NCI-H226 (cell line): Measurements from ENCODE around the gene TMPRSS12.
A peak's percentile ranks its signal among the peaks of the same experiment; 100 is the strongest.
"Not testable (repeated sequence)": the region's sequence is repeated elsewhere in the genome, so short reads cannot be mapped to it uniquely, and the experiment has no call there.

Experiments
- DNase-seq: peaks from one replicate; pipeline ENCODE4 v3.0.0-alpha.2; 2015

The TMPRSS12 gene

DNA sequence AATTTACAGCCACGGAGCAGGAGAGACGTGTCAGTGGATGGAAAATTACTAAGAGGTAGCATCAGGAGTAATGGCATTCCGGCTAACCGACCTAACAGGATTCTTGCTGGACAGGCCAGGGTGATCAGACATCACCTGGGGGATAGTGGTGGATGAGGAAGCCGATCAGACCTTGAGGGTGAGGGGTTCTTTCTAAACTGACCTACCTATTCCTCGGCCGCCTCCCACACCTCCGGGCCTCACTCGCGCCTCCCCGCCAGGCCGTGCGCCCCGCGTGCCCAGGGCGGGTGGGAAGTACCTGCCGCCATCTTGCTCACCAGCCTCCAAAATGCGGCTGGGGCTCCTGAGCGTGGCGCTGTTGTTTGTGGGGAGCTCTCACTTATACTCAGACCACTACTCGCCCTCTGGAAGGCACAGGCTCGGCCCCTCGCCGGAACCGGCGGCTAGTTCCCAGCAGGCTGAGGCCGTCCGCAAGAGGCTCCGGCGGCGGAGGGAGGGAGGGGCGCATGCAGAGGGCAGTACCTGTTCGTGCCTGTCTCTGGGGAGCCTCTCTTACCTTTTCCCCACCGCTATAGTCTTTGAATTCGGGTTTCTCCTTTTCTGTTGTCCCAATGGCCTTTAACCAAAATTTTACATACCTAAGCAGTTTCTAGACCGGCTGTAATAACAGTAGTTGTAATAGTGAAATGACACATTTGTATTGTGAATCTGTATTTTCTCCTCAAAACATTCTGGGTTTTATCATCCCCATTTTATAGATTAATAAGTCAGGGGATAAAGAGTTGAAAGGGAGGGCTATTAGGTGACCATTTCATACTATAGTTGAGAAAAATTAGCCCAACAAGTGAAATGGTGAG is at the start of gene TMPRSS12:
TMPRSS12 (plus strand) TSS at position 290 of the 857 bp plus-strand sequence; CDS start at position 329, 39 bp downstream.
- DNase-seq: no peak

DNA sequence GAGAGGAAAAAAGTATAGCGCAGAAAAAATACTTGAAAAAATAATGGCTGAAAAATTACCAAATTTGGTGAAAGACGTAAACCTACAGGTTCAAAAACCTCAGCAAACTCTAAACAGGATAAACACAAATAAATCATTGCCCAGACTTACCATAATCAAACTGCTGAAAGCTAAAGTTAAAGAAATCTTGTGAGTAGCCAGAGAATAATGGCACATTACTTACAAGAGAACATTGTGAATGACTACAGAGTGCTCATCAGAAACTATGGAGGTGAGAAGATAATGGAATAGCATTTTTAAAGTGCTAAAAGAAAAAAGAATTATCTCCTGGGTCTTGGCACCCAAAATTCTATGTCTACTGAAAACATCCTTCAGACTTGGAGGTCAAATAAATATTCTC is 42.8 kb upstream of the TMPRSS12 start:
- peak; percentile 13 for DNase-seq

GRCh38 chr12:50803230-50803875 is 39.4 kb upstream of the TMPRSS12 start:
- DNase-seq: no peak

GRCh38 chr12:50806176-50806575 is 36.5 kb upstream of the TMPRSS12 start:
- DNase-seq: no peak

- DNase-seq: not testable (repeated sequence)
Observed at GRCh38 chr12:50809131-50809530, 33.6 kb upstream of the TMPRSS12 start.

GRCh38 chr12:50814921-50815320 is 27.8 kb upstream of the TMPRSS12 start:
- DNase-seq: not testable (repeated sequence)

GRCh38 chr12:50820177-50820576 is 22.5 kb upstream of the TMPRSS12 start:
- no peak for DNase-seq

DNA sequence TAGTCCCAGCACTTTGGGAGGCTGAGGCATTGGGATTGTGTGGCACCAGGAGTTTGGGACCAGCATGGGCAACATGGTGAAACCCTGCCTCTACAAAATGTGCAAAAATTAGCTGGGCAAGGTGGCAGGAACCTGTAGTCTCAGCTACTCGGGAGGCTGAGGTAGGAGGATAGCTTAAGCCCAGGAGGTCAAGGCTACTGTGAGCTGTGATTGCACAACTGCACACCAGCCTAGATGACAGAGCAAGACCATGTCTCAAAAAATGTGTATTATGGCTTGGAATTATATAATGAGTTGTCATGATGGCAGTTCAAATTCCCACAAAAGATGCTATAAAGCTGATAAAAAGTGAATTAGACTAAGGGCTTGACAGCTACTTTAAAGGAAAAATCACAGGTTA is 20.6 kb upstream of the TMPRSS12 start:
- no peak for DNase-seq

DNA sequence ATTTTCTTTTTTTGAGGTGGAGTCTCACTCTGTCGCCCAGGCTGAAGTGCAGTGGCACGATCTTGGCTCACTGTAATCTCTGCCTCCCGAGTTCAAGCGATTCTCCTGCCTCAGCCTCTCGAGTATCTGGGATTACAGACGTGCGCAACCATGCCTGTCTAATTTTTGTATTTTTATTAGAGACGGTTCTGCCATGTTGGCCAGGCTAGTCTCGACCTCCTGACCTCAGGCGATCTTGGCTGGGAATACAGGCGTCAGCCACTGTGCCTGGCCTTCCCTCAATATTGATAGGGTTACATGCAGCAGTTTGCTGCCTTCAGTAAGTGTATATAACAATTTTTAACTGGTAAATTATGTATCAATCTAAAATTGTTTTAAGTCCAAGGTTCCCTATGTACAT is 19.0 kb upstream of the TMPRSS12 start:
- not testable (repeated sequence) for DNase-seq

DNA sequence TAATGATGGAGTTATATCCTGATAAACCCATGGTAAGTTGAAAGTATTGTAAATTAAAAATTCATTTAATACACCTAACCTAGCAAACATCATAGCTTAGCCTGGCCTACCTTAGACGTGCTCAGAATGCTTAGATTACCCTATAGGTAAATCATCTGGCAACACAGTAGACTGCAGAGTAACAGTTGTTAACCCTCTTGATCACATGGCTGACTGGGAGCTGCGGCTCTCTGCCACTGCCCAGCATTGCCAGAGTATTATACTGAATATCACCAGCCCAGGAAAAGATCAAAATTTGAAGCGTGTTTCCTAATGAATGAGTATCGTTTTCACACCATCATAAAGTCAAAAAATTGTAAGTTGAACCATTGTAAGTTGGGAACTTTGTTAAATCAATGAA is 17.8 kb upstream of the TMPRSS12 start:
- DNase-seq: no peak

GRCh38 chr12:50825372-50825838 is 17.3 kb upstream of the TMPRSS12 start:
- DNase-seq: peak; percentile 48

GRCh38 chr12:50828121-50828520 is 14.6 kb upstream of the TMPRSS12 start:
- DNase-seq: no peak

DNA sequence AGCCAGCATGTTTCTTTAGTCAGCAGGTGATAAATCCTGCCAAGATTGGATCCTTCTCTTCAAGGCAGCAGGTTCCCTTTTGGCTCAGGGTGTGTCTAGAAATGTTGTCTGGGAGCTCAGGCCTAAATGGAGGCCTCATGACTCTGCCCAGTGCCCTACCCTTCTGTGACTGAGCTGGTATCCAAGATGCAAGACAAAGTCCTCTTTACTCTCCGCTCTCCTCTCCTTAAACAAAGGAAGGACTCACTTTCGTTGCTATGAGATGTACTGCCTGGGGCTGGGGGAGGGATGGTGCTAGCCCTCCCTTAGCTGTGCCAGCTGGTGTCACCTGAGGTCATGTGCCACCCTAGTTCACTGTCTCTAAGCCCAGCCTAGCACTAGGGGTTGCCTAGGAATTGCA is 13.8 kb upstream of the TMPRSS12 start:
- no peak for DNase-seq

- not testable (repeated sequence) for DNase-seq
Observed at GRCh38 chr12:50833801-50834200, 8.9 kb upstream of the TMPRSS12 start.

- DNase-seq: no peak
Observed at GRCh38 chr12:50839042-50839441, 3.7 kb upstream of the TMPRSS12 start.

DNA sequence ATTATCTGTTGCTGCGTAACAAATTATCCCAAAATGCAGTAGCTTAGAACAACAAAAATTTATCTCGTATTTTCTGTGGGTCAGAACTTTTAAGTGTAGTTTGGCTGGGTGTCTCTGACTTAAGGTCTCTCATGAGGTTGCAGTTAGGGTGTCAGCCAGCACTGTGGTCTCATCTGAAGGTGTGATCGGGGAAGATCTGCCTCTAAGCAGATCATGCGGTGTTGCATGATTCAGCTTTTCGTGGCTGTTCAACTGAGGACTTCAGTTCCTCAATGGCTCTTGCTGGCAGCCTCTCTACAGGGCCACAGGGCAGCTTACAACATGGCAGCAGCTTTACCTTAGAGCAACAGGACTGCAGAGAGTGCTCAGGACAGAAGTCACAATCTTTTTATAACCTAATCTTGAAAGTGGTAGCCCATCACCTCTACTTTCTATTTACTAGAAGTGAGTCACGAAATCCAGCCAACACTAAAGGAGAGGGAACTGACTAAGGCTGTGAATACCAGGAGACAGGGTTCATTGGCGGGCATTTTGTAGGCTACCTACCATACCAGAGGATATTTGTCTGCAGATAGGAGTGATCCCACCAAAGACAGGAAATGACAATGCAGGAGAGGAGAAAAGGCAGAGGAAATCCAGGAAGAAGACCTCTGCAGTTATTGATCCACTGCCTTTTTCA is 1.8 kb upstream of the TMPRSS12 start:
- DNase-seq: no peak

DNA sequence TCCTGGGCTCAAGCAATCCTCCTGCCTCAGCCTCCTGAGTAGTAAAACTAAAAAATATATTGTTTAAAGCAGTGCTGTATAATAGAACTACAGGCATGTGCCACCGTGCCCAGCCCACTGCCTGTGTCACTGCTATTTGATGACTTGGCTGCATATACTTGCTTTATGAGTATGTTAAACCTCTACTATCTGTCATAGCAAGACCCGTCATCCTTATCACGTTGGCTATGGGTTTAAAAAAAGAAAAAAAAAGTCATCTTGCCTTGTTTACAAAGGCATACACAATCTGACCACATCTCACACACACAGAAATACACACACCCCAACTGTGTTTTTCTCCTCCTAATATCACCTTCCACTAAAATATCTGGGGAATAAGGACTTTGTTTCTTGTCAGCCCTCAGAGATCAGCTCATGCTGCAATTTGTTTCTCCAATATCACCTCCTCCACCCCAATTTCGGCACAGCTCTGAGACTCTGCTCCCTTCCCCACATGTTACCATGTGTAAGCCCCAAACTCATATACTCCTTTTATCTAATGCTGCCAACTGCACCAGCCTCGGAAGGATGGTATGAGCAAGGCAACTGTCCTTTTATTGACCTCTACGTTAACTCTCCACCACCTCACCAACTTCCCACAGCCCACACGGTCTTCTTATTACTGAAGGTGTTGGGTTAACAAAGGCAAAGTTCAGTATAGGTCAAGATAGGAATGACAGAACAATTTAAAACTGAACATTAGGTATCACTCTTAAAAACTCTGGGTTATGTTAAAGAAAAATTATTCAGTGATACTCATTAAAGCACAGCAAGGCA is 802 bp upstream of the TMPRSS12 start:
- no peak for DNase-seq

- DNase-seq: no peak
Observed at GRCh38 chr12:50845021-50845647, 2.4 kb downstream of the TMPRSS12 start.

- DNase-seq: no peak
Observed at GRCh38 chr12:50848963-50849362, 6.2 kb downstream of the TMPRSS12 start.

DNA sequence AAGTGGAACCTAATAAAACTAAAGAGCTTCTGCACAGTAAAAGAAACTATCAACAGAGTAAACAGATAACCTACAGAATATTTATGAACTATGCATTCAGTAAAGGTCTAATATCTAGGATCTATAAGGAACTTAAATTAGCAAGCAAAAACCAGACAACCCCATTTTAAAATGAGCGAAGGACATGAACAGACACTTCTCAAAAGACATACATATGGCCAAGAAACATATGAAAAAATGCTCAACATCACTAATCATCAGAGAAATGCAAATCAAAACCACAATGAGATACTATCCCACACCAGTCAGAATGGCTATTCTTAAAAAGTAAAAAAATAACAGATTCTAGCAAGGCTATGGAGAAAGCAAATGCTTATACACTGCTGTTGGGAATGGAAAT is 12.5 kb downstream of the TMPRSS12 start:
- DNase-seq: not testable (repeated sequence)

DNA sequence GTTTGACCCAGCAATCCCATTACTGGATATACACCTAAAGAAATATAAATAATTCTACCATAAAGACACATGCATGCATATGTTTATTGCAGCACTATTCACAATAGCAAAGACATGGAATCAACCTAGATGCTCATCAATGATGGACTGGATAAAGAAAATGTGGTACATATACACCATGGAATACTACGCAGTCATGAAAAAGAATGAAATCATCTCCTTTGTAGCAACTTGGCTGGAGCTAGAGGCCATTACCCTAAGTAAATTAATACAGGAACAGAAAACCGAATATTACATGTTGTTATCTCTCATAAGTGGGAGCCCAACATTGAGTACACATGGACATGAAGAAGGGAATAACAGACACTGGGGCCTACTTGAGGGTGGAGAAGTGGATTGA is 13.0 kb downstream of the TMPRSS12 start:
- not testable (repeated sequence) for DNase-seq
